Loucy (cell line): ENCODE data around the gene H1-8.

Experiments used
- H2AFZ ChIP-seq: fragments of 200-600 bp; sonication (generic); 2 replicates; pipeline ENCODE4 v1.6.0; 2016; ENCODE audit warnings: antibody characterized with exemption, mild to moderate bottlenecking, low read length, moderate library complexity
- H3F3A ChIP-seq: fragments of 200-600 bp; 2 replicates; pipeline ENCODE4 v1.6.0; 2016; ENCODE audit warnings: antibody characterized with exemption, low read depth, mild to moderate bottlenecking
- H3K27me3 ChIP-seq: fragments of 200-600 bp; sonication (generic); 2 replicates; pipeline ENCODE4 v1.6.1; 2014; ENCODE audit warnings: low read length, mild to moderate bottlenecking; ENCODE audit not compliant: insufficient read depth, poor library complexity, severe bottlenecking
- H3K36me3 ChIP-seq: fragments of 200-600 bp; sonication (generic); 2 replicates; pipeline ENCODE4 v1.6.1; 2016; ENCODE audit warnings: low read length; ENCODE audit not compliant: insufficient read depth
- H3K4me1 ChIP-seq: fragments of 200-600 bp; sonication (generic); 2 replicates; pipeline ENCODE4 v1.5.1; 2014; ENCODE audit warnings: low read length, mild to moderate bottlenecking; ENCODE audit not compliant: insufficient read depth, poor library complexity, severe bottlenecking
- H3K4me2 ChIP-seq: fragments of 200-600 bp; sonication (generic); 2 replicates; pipeline ENCODE4 v1.6.0; 2014; ENCODE audit warnings: antibody characterized with exemption, low read length, low read depth, mild to moderate bottlenecking; ENCODE audit not compliant: poor library complexity, severe bottlenecking
- H3K4me3 ChIP-seq: fragments of 200-600 bp; sonication (generic); 2 replicates; pipeline ENCODE4 v1.5.1; 2014; ENCODE audit warnings: low read length, mild to moderate bottlenecking, mixed read lengths; ENCODE audit not compliant: poor library complexity, severe bottlenecking
- H3K79me2 ChIP-seq: fragments of 200-600 bp; sonication (generic); 2 replicates; pipeline ENCODE4 v1.6.1; 2014; ENCODE audit warnings: low read length; ENCODE audit not compliant: insufficient read depth
- H3K9ac ChIP-seq: fragments of 200-600 bp; sonication (generic); 2 replicates; pipeline ENCODE4 v1.6.0; 2014; ENCODE audit warnings: mild to moderate bottlenecking, low read depth, low read length, moderate library complexity; ENCODE audit not compliant: poor library complexity, severe bottlenecking
- H3K9me2 ChIP-seq: fragments of 200-600 bp; sonication (generic); replicated peaks from 2 replicates; pipeline ENCODE4 v1.6.1; 2016; ENCODE audit warnings: low read depth, low read length, mixed read lengths
- H3K9me3 ChIP-seq: fragments of 200-600 bp; sonication (generic); 2 replicates; pipeline ENCODE4 v1.6.1; 2014; ENCODE audit warnings: mild to moderate bottlenecking, antibody characterized with exemption, low read length, low read depth; ENCODE audit not compliant: insufficient read depth
- H4K20me1 ChIP-seq: fragments of 200-600 bp; sonication (generic); 2 replicates; pipeline ENCODE4 v1.6.0; 2014; ENCODE audit warnings: antibody characterized with exemption, low read length, mild to moderate bottlenecking; ENCODE audit not compliant: insufficient read depth, poor library complexity, severe bottlenecking
- CTCF ChIP-seq: fragments of 200-600 bp; sonication (generic); conservative IDR thresholded peaks from 2 replicates; pipeline ENCODE4 v1.5.1; 2014; ENCODE audit warnings: mild to moderate bottlenecking, antibody characterized with exemption, low read length
- EZH2phosphoT487 ChIP-seq: fragments of 200-600 bp; IDR thresholded peaks from 2 replicates; pipeline ENCODE4 v1.6.1; 2018; ENCODE audit warnings: antibody characterized with exemption, mild to moderate bottlenecking, moderate library complexity, borderline replicate concordance

Gene H1-8

GRCh38 chr3:129560269-129560787, 17.4 kb downstream of the H1-8 start:
- Histone ChIP-seq H3K4me1 (peaks cover 15% of the 10 kb centered on the region), H3K36me3 (peaks cover 29% of the 10 kb centered on the region; the same call in 1 of the 2 replicates), H3K4me3 (no peak overlapping the region)

GRCh38 chr3:129560911-129561594, 18.1 kb downstream of the H1-8 start:
- Histone ChIP-seq H3K9ac (no peak overlapping the region), H3K4me1 (peaks cover 15% of the 10 kb centered on the region), H3F3A (no peaks in the 10 kb centered on the region), H3K4me2 (no peak overlapping the region), H3K9me3 (no peaks in the 10 kb centered on the region), H4K20me1 (no peaks in the 10 kb centered on the region), H3K9me2 (no peaks in the 10 kb centered on the region), H3K36me3 (peaks cover 32% of the 10 kb centered on the region; the same call in 1 of the 2 replicates), H3K79me2 (no peaks in the 10 kb centered on the region), H3K27me3 (no peaks in the 10 kb centered on the region), H2AFZ (no peak overlapping the region), H3K4me3 (no peak overlapping the region)
- TF ChIP-seq CTCF: no peak
- TF ChIP-seq EZH2phosphoT487: no peak

More at GRCh38 chr3:129560269-129560787, 17.4 kb downstream of the H1-8 start:
- Histone ChIP-seq H3K9me2 (no peaks in the 10 kb centered on the region), H3K9ac (no peak overlapping the region), H2AFZ (no peak overlapping the region), H4K20me1 (no peaks in the 10 kb centered on the region), H3K9me3 (no peaks in the 10 kb centered on the region), H3K79me2 (no peaks in the 10 kb centered on the region), H3F3A (no peaks in the 10 kb centered on the region), H3K27me3 (no peaks in the 10 kb centered on the region), H3K4me2 (no peak overlapping the region)
- TF ChIP-seq CTCF (no peak), EZH2phosphoT487 (no peak)

- no peak for TF ChIP-seq CTCF
- TF ChIP-seq EZH2phosphoT487: no peak
- Histone ChIP-seq H3K79me2 (no peaks in the 10 kb centered on the region), H3K27me3 (no peaks in the 10 kb centered on the region), H3K36me3 (peaks cover 25% of the 10 kb centered on the region; the same call in 1 of the 2 replicates), H2AFZ (no peak overlapping the region), H3K4me1 (peaks cover 15% of the 10 kb centered on the region), H3K9me2 (no peaks in the 10 kb centered on the region), H3K4me2 (no peak overlapping the region), H3K9me3 (no peaks in the 10 kb centered on the region), H3K9ac (no peak overlapping the region), H3K4me3 (no peak overlapping the region), H3F3A (no peaks in the 10 kb centered on the region), H4K20me1 (no peaks in the 10 kb centered on the region)
Observed at GRCh38 chr3:129561619-129562248, 18.8 kb downstream of the H1-8 start.
